Measurements from ENCODE around the gene PLCB4.

PLCB4 gene

DNA sequence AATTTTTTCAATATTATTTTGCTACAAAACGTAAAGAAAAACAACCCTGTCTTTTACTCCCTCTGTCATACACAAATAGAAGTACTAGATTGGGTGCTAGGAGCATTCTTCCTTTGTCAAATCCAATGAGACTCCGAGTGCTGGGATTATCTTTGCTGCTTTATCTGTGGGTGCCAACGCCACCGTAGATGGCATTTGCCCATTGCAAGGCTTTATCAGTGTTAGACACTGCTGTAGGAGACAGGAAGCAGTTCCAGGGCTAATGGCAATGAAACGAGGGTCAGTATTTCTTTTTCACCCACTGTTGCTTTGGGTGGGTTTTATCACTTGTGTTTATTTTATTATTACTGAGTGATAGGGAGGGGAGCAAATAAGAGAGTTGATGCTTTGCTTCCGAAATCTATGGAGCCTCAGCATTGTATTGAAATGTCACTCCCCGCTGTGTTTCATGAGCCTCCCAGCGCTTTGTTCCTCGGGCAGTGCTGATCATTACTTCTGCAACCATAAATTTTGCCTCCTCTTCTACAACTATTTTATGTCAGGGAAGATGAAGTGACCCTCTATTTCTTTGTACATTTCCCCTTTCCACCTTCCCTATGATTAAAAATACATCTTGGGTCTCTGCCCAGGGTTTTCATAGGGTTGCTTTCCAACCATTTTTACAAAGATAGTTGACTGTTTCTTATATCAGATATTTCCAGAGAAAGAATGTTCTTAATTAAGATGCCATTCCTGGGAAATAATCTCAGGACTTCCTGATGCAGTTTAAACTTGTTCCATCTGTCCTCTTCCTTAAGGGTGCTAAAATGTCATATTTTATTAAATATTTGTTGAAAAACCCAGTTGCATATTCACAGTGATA lies 358.8 kb downstream of the PLCB4 start:
- Histone ChIP-seq H3K27me3 (ENCODE audit: insufficient read depth, low read length) (no peaks in the 10 kb centered on the region), H4K12ac (ENCODE audit: low read depth, low read length) (no peak overlapping the region), H3K18ac (ENCODE audit: low read length) (no peak overlapping the region), H3K36me3 (ENCODE audit: control insufficient read depth in 1 of 2, insufficient read depth in 2 of 2, low read length in 2 of 2) (no peaks in the 10 kb centered on the region), H3K23ac (ENCODE audit: low read length) (no peak overlapping the region), H3K79me2 (ENCODE audit: control insufficient read depth, insufficient read depth, low read length, poor library complexity) (no peaks in the 10 kb centered on the region), H2BK120ac (ENCODE audit: insufficient read depth, low read length, poor library complexity) (no peak overlapping the region), H3K4me1 (ENCODE audit: control insufficient read depth in 1 of 2, insufficient read depth in 2 of 2, low read length in 2 of 2) (no peaks in the 10 kb centered on the region), H2AFZ (ENCODE audit: insufficient read depth, low read length, poor library complexity) (no peak overlapping the region), H3K9me3 (ENCODE audit: insufficient read depth, low read depth, low read length) (no peaks in the 10 kb centered on the region), H3K4me3 (ENCODE audit: low read depth, low read length) (no peak overlapping the region), H3K9ac (ENCODE audit: low read length) (no peak overlapping the region), H3K27ac (ENCODE audit: low read depth, low read length) (no peak overlapping the region), H3K14ac (ENCODE audit: low read length) (no peak overlapping the region), H3K4me2 (ENCODE audit: low read length) (no peak overlapping the region), H4K91ac (ENCODE audit: low read depth, low read length) (no peak overlapping the region), H3K79me1 (ENCODE audit: low read length) (no peaks in the 10 kb centered on the region), H2AK5ac (ENCODE audit: low read length) (no peak overlapping the region), H4K8ac (ENCODE audit: low read depth, low read length) (no peak overlapping the region), H3K4ac (ENCODE audit: low read depth, low read length) (no peak overlapping the region), H2BK12ac (ENCODE audit: low read length) (no peak overlapping the region), H2BK5ac (ENCODE audit: low read depth, low read length, poor library complexity) (no peak overlapping the region)
- no peak for DNase-seq
- WGBS (ENCODE audit: extremely low coverage, insufficient coverage, insufficient read length): no CpG with 5 or more reads among the region's 9 CpGs

DNA sequence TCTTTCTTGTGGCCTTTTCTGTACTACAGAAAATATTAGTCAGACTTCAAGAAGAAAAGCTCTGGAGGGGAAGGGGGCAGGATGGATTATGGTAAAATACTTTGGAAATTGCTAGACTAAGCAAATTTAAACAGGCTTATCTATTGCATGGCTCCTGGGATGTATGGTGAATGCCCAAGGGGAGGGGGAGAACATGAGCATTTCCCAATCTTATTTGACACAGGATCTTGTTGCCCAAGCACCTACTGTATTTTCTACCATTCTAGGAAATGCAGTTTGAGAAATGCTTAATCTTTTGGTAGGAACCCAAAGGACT lies 359.4 kb downstream of the PLCB4 start:
- no peak for DNase-seq
- Histone ChIP-seq H3K79me1 (ENCODE audit: low read length) (no peaks in the 10 kb centered on the region), H4K8ac (ENCODE audit: low read depth, low read length) (no peak overlapping the region), H3K9me3 (ENCODE audit: insufficient read depth, low read depth, low read length) (no peaks in the 10 kb centered on the region), H3K9ac (ENCODE audit: low read length) (no peak overlapping the region), H4K12ac (ENCODE audit: low read depth, low read length) (no peak overlapping the region), H3K36me3 (ENCODE audit: control insufficient read depth in 1 of 2, insufficient read depth in 2 of 2, low read length in 2 of 2) (no peaks in the 10 kb centered on the region), H3K4ac (ENCODE audit: low read depth, low read length) (no peak overlapping the region), H3K4me2 (ENCODE audit: low read length) (no peak overlapping the region), H2AK5ac (ENCODE audit: low read length) (no peak overlapping the region), H2BK120ac (ENCODE audit: insufficient read depth, low read length, poor library complexity) (no peak overlapping the region), H3K18ac (ENCODE audit: low read length) (no peak overlapping the region), H4K91ac (ENCODE audit: low read depth, low read length) (no peak overlapping the region), H2AFZ (ENCODE audit: insufficient read depth, low read length, poor library complexity) (no peak overlapping the region), H2BK12ac (ENCODE audit: low read length) (no peak overlapping the region), H3K79me2 (ENCODE audit: control insufficient read depth, insufficient read depth, low read length, poor library complexity) (no peaks in the 10 kb centered on the region), H3K27ac (ENCODE audit: low read depth, low read length) (no peak overlapping the region), H3K23ac (ENCODE audit: low read length) (no peak overlapping the region), H3K14ac (ENCODE audit: low read length) (no peak overlapping the region), H3K27me3 (ENCODE audit: insufficient read depth, low read length) (no peaks in the 10 kb centered on the region), H2BK5ac (ENCODE audit: low read depth, low read length, poor library complexity) (no peak overlapping the region), H3K4me3 (ENCODE audit: low read depth, low read length) (no peak overlapping the region), H3K4me1 (ENCODE audit: control insufficient read depth in 1 of 2, insufficient read depth in 2 of 2, low read length in 2 of 2) (no peaks in the 10 kb centered on the region)

DNA sequence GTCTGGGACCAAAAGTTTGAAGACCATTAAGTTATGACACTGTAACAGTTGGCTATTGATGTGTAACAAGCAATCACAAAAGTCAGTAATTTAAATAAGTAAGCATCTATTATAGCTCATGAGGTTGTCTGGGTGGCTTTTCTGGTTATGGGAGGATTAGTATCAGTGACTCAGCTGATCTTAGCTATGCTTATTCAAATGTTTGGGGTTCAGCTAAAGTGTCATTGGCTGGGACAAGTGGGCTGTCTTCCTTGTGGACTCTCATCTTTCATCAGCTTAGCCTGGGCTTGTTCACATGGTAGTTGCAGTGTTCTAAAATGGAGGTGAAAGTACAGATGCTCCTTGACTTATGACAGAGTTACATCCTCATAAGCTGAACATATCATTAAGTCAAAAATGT lies 370.9 kb downstream of the PLCB4 start:
- no peak overlapping the region for H3K18ac ChIP-seq (ENCODE audit: low read length)
- H3K4me2 ChIP-seq (ENCODE audit: low read length): no peak overlapping the region
- no peak overlapping the region for H3K14ac ChIP-seq (ENCODE audit: low read length)
- H3K4me1 ChIP-seq (ENCODE audit: control insufficient read depth in 1 of 2, insufficient read depth in 2 of 2, low read length in 2 of 2): no peaks in the 10 kb centered on the region
- no peak overlapping the region for H2BK5ac ChIP-seq (ENCODE audit: low read depth, low read length, poor library complexity)
- no peaks in the 10 kb centered on the region for H3K27me3 ChIP-seq (ENCODE audit: insufficient read depth, low read length)
- no peak overlapping the region for H4K12ac ChIP-seq (ENCODE audit: low read depth, low read length)
- no peak overlapping the region for H4K8ac ChIP-seq (ENCODE audit: low read depth, low read length)
- no peak overlapping the region for H3K23ac ChIP-seq (ENCODE audit: low read length)
- no peak overlapping the region for H4K91ac ChIP-seq (ENCODE audit: low read depth, low read length)
- H2AFZ ChIP-seq (ENCODE audit: insufficient read depth, low read length, poor library complexity): no peak overlapping the region
- H3K36me3 ChIP-seq (ENCODE audit: control insufficient read depth in 1 of 2, insufficient read depth in 2 of 2, low read length in 2 of 2): no peaks in the 10 kb centered on the region
- H2AK5ac ChIP-seq (ENCODE audit: low read length): no peak overlapping the region
- no peak overlapping the region for H2BK120ac ChIP-seq (ENCODE audit: insufficient read depth, low read length, poor library complexity)
- H3K4ac ChIP-seq (ENCODE audit: low read depth, low read length): no peak overlapping the region
- H3K4me3 ChIP-seq (ENCODE audit: low read depth, low read length): no peak overlapping the region
- H3K9me3 ChIP-seq (ENCODE audit: insufficient read depth, low read depth, low read length): no peaks in the 10 kb centered on the region
- no peak overlapping the region for H3K27ac ChIP-seq (ENCODE audit: low read depth, low read length)
- H3K9ac ChIP-seq (ENCODE audit: low read length): no peak overlapping the region
- DNase-seq: no peak
- H3K79me2 ChIP-seq (ENCODE audit: control insufficient read depth, insufficient read depth, low read length, poor library complexity): no peaks in the 10 kb centered on the region
- no peaks in the 10 kb centered on the region for H3K79me1 ChIP-seq (ENCODE audit: low read length)
- H2BK12ac ChIP-seq (ENCODE audit: low read length): no peak overlapping the region

DNA sequence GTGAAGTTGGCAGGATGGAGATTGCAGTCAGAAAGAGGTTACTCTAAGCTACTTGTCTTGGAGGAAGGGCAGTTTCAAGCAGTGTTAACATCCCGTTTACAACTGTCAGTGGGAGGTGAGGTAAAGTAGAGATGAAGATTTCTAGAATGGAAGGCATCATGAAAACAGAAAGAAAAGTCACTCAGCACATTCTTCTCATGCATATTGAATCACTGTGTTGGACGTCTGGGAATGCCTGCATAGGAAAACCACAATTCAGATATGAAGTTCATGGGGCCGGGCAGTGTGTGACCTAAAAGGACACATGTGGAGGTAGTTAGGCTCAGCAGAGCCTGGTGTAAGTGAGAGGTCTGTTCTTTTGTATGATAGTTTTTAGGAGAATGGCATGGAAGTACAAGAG lies 372.0 kb downstream of the PLCB4 start:
- no peak overlapping the region for H2BK12ac ChIP-seq (ENCODE audit: low read length)
- no peak overlapping the region for H3K27ac ChIP-seq (ENCODE audit: low read depth, low read length)
- H3K4me3 ChIP-seq (ENCODE audit: low read depth, low read length): no peak overlapping the region
- H3K79me2 ChIP-seq (ENCODE audit: control insufficient read depth, insufficient read depth, low read length, poor library complexity): no peaks in the 10 kb centered on the region
- H3K9me3 ChIP-seq (ENCODE audit: insufficient read depth, low read depth, low read length): no peaks in the 10 kb centered on the region
- H3K18ac ChIP-seq (ENCODE audit: low read length): no peak overlapping the region
- H3K14ac ChIP-seq (ENCODE audit: low read length): no peak overlapping the region
- H2AK5ac ChIP-seq (ENCODE audit: low read length): no peak overlapping the region
- no peak overlapping the region for H3K4me2 ChIP-seq (ENCODE audit: low read length)
- no peaks in the 10 kb centered on the region for H3K27me3 ChIP-seq (ENCODE audit: insufficient read depth, low read length)
- no peak overlapping the region for H4K12ac ChIP-seq (ENCODE audit: low read depth, low read length)
- no peak for DNase-seq
- no peak overlapping the region for H4K91ac ChIP-seq (ENCODE audit: low read depth, low read length)
- H4K8ac ChIP-seq (ENCODE audit: low read depth, low read length): no peak overlapping the region
- H3K79me1 ChIP-seq (ENCODE audit: low read length): no peaks in the 10 kb centered on the region
- no peak overlapping the region for H2BK120ac ChIP-seq (ENCODE audit: insufficient read depth, low read length, poor library complexity)
- WGBS (ENCODE audit: extremely low coverage, insufficient coverage, insufficient read length): no CpG with 5 or more reads among the region's 3 CpGs
- no peak overlapping the region for H3K23ac ChIP-seq (ENCODE audit: low read length)
- H2AFZ ChIP-seq (ENCODE audit: insufficient read depth, low read length, poor library complexity): no peak overlapping the region
- no peaks in the 10 kb centered on the region for H3K36me3 ChIP-seq (ENCODE audit: control insufficient read depth in 1 of 2, insufficient read depth in 2 of 2, low read length in 2 of 2)
- no peak overlapping the region for H2BK5ac ChIP-seq (ENCODE audit: low read depth, low read length, poor library complexity)
- no peak overlapping the region for H3K9ac ChIP-seq (ENCODE audit: low read length)
- no peaks in the 10 kb centered on the region for H3K4me1 ChIP-seq (ENCODE audit: control insufficient read depth in 1 of 2, insufficient read depth in 2 of 2, low read length in 2 of 2)
- no peak overlapping the region for H3K4ac ChIP-seq (ENCODE audit: low read depth, low read length)
